Fibroblast of pulmonary artery (primary cell): Measurements from ENCODE around the gene RIMS4.

Experiments used
- DNase-seq: peaks from one replicate; pipeline ENCODE4 v3.0.0-alpha.2; 2010; ENCODE audit warnings: low read depth
- H3K4me3 ChIP-seq: replicated peaks from 2 replicates; pipeline ENCODE4 v1.5.1; 2011; ENCODE audit warnings: low read depth, mild to moderate bottlenecking, control low read depth, low read length, moderate library complexity
- TF ChIP-seq, protein P1 (sequence below): IDR thresholded peaks from 2 replicates; pipeline ENCODE4 v1.5.1; 2011; ENCODE audit warnings: mild to moderate bottlenecking, control low read depth, low read length, inconsistent platforms; ENCODE audit errors: missing control alignments

RIMS4 gene

DNA sequence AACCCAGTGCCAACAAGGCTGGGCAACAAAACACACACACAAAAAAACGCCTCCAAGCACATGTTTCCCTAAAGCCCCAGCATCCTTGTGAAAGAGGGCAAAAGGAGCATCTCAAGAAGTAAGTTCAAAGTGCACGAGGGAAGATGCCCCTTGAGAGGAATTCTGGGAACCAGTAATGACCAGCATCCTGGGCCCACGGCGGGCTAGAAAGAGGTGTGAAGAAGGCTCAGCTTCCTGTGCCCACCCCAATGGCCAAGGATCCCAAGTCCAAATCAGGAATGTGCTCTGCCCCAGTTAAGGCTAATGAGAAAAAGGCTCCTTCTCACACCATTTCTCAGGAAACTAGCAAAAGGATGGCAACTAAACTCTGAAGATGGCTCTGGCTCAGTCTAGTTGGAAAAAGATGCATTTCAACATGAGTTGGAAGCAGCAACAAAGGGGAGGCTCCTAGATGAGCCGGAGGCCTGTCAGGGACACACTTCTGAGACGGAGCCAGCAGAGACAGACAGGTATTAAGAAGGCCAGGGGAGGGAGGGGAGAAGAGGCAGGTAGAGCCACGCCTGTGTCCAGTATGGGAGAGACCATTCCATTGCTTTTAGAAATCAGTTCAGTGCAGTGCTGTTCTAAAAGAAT is 3.2 kb downstream of the RIMS4 start:
- TF ChIP-seq, protein P1, sequence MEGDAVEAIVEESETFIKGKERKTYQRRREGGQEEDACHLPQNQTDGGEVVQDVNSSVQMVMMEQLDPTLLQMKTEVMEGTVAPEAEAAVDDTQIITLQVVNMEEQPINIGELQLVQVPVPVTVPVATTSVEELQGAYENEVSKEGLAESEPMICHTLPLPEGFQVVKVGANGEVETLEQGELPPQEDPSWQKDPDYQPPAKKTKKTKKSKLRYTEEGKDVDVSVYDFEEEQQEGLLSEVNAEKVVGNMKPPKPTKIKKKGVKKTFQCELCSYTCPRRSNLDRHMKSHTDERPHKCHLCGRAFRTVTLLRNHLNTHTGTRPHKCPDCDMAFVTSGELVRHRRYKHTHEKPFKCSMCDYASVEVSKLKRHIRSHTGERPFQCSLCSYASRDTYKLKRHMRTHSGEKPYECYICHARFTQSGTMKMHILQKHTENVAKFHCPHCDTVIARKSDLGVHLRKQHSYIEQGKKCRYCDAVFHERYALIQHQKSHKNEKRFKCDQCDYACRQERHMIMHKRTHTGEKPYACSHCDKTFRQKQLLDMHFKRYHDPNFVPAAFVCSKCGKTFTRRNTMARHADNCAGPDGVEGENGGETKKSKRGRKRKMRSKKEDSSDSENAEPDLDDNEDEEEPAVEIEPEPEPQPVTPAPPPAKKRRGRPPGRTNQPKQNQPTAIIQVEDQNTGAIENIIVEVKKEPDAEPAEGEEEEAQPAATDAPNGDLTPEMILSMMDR = no peak
- no peak overlapping the region for H3K4me3 ChIP-seq
- no peak for DNase-seq

DNA sequence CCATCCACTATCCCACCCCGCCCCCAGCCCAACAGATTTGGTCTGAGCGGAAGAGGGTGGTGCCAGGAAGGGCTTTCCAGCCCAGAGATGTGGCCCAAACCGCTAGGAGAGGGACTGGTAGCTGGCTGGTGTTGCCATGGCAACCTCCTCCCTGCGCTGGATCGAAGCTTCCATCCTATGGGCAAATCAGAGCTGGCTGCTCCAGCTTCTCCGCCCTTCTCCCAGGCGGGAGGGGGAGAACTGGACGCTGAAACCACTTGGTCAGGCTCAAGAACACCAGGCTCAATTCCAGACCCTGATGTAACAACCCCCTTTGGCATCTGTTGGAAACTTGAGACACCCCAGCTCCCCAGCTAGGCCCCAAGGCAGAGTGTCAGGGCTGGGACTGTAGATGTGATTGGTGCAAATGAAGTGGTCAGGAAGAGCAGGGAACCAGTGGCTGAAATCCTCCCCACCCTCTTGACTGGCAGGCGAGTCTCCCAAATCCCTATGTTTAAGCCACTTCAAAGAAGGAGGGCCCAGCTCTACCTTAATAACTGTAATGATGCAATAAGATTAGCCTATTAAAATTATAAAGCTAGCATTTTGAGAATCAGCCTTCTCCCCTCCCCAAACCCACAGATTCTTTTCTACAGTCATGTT is 4.2 kb downstream of the RIMS4 start:
- TF ChIP-seq, protein P1 = no peak
- DNase-seq = peak; percentile 43
- no peak overlapping the region for H3K4me3 ChIP-seq

DNA sequence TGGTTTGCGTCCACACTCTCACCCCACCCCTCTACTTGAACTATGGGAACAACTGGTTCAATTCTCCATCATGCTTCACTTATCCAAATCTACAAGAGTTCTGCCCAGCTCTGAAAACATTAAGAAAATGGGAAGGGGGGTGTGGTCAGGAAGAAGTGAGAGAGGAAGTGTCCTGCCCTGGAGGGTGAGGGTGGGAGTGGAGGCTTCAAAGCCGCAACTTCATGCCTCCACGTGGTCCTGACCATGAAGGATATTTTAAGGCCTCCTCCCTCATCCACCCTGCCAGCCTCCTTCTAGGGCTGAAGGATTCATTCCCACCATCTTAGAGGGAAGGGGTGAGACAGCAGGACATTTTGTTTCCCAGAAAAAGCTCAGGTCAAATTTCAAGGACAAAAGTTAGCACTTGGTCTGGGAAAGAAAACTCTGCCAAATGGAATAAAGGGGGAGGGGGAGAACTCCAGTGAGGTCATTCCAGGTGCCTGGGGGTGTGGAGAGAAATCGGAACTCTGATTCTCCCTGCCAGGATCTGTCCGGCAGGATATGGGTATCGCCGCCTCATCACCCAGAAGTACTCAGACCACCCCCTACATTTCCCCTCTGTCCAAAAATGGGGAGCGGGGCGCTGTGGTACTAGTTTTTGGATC is 4.9 kb downstream of the RIMS4 start:
- no peak for DNase-seq
- TF ChIP-seq, protein P1 = no peak
- H3K4me3 ChIP-seq = no peak overlapping the region

DNA sequence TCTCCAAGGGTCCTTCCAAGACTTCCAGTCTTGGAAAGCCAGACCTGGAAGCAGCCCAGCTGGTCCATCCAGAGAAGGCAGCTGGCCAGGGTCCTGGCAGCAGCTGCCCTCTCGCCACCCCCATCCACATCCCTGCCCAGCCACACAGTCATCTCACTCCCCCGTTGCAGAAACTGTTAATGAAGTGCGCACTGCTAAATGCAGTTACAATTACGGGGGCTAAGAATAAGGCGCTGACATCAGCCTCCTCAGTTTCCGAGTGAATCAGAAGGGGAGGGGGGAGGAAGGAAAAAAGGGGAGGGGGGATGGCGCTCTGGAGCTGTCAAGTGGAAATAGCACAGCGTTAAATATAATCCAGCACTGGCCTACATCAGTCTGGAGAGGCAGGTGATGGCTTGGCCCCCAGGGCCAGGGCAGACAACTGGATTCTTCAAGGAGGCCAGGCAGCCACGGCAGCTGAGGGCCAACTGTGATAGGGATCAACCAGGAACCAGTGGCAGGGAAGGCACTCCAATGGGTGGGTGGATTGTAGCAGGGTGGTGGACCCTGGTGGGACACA is 6.9 kb downstream of the RIMS4 start:
- H3K4me3 ChIP-seq = no peak overlapping the region
- TF ChIP-seq, protein P1 = no peak
- no peak for DNase-seq

DNA sequence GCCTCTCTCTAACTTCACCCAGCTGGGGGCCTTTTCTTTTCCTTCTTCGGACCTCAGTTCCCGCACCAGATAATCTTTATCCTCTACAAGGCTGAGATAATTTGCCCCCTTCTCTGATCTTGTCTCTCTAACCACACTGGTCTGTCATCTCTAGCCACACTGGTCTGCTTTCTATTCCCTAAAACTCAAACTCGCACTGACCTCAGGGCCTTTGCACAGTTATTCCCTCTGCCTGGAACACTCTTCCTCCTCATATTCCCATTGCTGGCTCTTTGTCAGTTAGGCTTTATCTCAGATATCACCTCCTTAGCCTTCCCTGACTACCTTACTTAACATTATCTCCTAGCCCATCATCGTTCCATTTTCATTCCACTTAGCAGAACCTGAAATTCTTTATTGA is 7.6 kb downstream of the RIMS4 start:
- H3K4me3 ChIP-seq = no peak overlapping the region
- DNase-seq = no peak
- TF ChIP-seq, protein P1 = no peak

DNA sequence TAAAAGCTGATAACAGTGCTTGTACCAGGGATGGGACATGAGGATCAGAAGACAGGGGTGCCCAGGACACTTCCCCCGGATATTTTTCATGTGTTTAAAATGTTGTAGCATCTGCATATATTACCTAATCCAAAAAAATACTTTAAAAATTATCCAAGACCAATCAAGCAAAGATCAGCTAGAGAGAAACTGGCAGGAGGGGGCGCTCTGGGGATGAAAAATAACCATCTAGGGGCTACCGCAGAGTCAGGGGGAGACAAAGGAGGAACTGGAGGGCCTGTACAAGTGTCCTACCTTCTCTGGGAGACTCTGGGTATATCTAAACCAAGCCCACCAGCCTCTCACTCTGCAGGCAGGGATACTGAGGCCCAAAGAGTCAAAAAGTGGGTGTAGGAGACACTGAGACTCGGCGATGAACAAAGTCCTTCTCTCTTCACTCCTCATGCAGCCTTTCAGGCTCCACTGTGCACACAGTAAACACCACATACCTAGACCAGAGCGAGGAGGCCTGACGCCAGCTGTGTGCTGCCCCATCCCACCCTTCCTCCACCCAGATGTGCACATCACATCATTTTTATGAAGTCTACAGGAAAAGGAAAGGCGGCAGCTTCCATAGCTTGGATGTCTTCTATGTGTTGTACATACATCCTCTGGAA is 9.8 kb downstream of the RIMS4 start:
- no peak overlapping the region for H3K4me3 ChIP-seq
- DNase-seq = no peak
- TF ChIP-seq, protein P1 = peak; percentile 30
